ENCODE results near the gene TTC39A.
"Not testable (repeated sequence)": the region's sequence is repeated elsewhere in the genome, so short reads cannot be mapped to it uniquely, and the experiment has no call there.

TTC39A gene

GRCh38 chr1:51263147-51263877, 67.0 kb downstream of the TTC39A start:
- DNase-seq: no peak

- DNase-seq: no peak
Observed at GRCh38 chr1:51255331-51255730, 75.0 kb downstream of the TTC39A start.

- no peak for DNase-seq
Observed at GRCh38 chr1:51253691-51254090, 76.7 kb downstream of the TTC39A start.

- DNase-seq: no peak
Observed at GRCh38 chr1:51252366-51252765, 78.0 kb downstream of the TTC39A start.

GRCh38 chr1:51251165-51251564, 79.2 kb downstream of the TTC39A start:
- not testable (repeated sequence) for DNase-seq

- not testable (repeated sequence) for DNase-seq
Observed at GRCh38 chr1:51250729-51251128, 79.6 kb downstream of the TTC39A start.

- DNase-seq: no peak
Observed at GRCh38 chr1:51249445-51249844, 80.9 kb downstream of the TTC39A start.

- no peak for DNase-seq
Observed at GRCh38 chr1:51247499-51247898, 82.9 kb downstream of the TTC39A start.

GRCh38 chr1:51247022-51247421, 83.3 kb downstream of the TTC39A start:
- DNase-seq: no peak

GRCh38 chr1:51242546-51242945, 87.8 kb downstream of the TTC39A start:
- DNase-seq: no peak

GRCh38 chr1:51241119-51241518, 89.2 kb downstream of the TTC39A start:
- DNase-seq: no peak

- DNase-seq: no peak
Observed at GRCh38 chr1:51240084-51240483, 90.3 kb downstream of the TTC39A start.

- DNase-seq: no peak
Observed at GRCh38 chr1:51238034-51238403, 92.3 kb downstream of the TTC39A start.

GRCh38 chr1:51237351-51238033, 92.9 kb downstream of the TTC39A start:
- DNase-seq: no peak

Measured in stimulated activated CD4-positive, alpha-beta T cell treated with anti-CD3 and anti-CD28 coated beads, Interleukin-4, amount 100 ng/mL, for 1 hour (primary cell).